Caco-2 (cell line): ENCODE results near the gene EEF1AKMT1. TPM values are rescaled to one million over a fixed set of nuclear protein-coding genes. Genes with fewer than 3 reads are reported as not detected.

ENCODE experiments used
- BruUV-seq: library from RNA; stranded (reverse); fragments of 400-500 nt; replicated peaks from 2 replicates; lab custom pipeline; 2021; lab: Mats Ljungman, UMichigan
- CTCF ChIA-PET: fragments of 300-600 bp; sonication (Branson Sonifier 250); formaldehyde crosslinking; loops from one replicate; lab custom pipeline; 2022; ENCODE audit warnings: antibody characterized with exemption; lab: Charles Lee
- POLR2A ChIA-PET: fragments of 300-600 bp; sonication (Branson Sonifier 250); formaldehyde crosslinking; loops from one replicate; lab custom pipeline; 2022; ENCODE audit warnings: antibody characterized with exemption; lab: Charles Lee
- DNase-seq, 2 experiments: peaks; one replicate each; pipeline versions ENCODE4 v3.0.0 to v3.0.0-alpha.2; 2020 to 2022
- H3K27me3 ChIP-seq: replicated peaks from 2 replicates; pipeline ENCODE4 v1.6.0; 2011; ENCODE audit warnings: low read length; ENCODE audit not compliant: control insufficient read depth, insufficient read depth
- H3K36me3 ChIP-seq: 2 replicates; pipeline ENCODE4 v1.5.1; 2011; ENCODE audit warnings: low read length; ENCODE audit not compliant: control insufficient read depth, insufficient read depth
- H3K4me1 ChIP-seq: fragments of 250-450 bp; sonication (Bioruptor Pico); 2 replicates; pipeline ENCODE4 v1.5.1; 2020; ENCODE audit warnings: mild to moderate bottlenecking
- H3K4me3 ChIP-seq: 2 replicates; pipeline ENCODE4 v1.5.1; 2011; ENCODE audit warnings: low read depth, mild to moderate bottlenecking, control low read depth, low read length
- H3K9me3 ChIP-seq: fragments of 250-450 bp; sonication (Bioruptor Pico); 2 replicates; pipeline ENCODE4 v1.5.1; 2020; ENCODE audit warnings: mild to moderate bottlenecking, moderate library complexity
- H3K27ac Mint-ChIP-seq: one replicate; pipeline ENCODE4 v1.8.0; 2022; ENCODE audit warnings: mixed read lengths; ENCODE audit not compliant: unreplicated experiment
- H3K27me3 Mint-ChIP-seq: one replicate; pipeline ENCODE4 v1.8.0; 2022; ENCODE audit warnings: mixed read lengths; ENCODE audit not compliant: insufficient read depth, unreplicated experiment
- H3K36me3 Mint-ChIP-seq: one replicate; pipeline ENCODE4 v1.8.0; 2022; ENCODE audit warnings: mild to moderate bottlenecking, mixed read lengths; ENCODE audit not compliant: insufficient read depth, unreplicated experiment
- H3K4me1 Mint-ChIP-seq: one replicate; pipeline ENCODE4 v1.8.0; 2022; ENCODE audit warnings: low read depth, mixed read lengths; ENCODE audit not compliant: unreplicated experiment
- H3K4me3 Mint-ChIP-seq: one replicate; pipeline ENCODE4 v1.8.0; 2022; ENCODE audit warnings: mild to moderate bottlenecking, moderate library complexity, mixed read lengths; ENCODE audit not compliant: unreplicated experiment
- H3K9me3 Mint-ChIP-seq: one replicate; pipeline ENCODE4 v1.8.0; 2022; ENCODE audit warnings: mixed read lengths; ENCODE audit not compliant: unreplicated experiment
- CTCF ChIP-seq, 2 experiments: fragments of 200-600 bp in 1 of 2; IDR thresholded peaks; 1 replicate in 1 of 2; 2 replicates in 1 of 2; pipeline versions ENCODE4 v1.5.1 to v1.8.0; 2011 to 2022; ENCODE audit warnings: antibody characterized with exemption in 1 of 2, control low read depth in 1 of 2, inconsistent platforms in 1 of 2, low read depth in 1 of 2, low read length in 1 of 2, mild to moderate bottlenecking in 1 of 2, moderate library complexity in 1 of 2; ENCODE audit not compliant: insufficient read depth in 1 of 2, severe bottlenecking in 1 of 2, unreplicated experiment in 1 of 2
- intact Hi-C: fragments of 100-400 bp; cut with micrococcal nuclease; formaldehyde crosslinking; loops from one replicate; pipeline ENCODE4 v1.10.0; 2022; ENCODE audit not compliant: unreplicated experiment
- total RNA-seq: library from RNA; stranded (reverse); gene quantifications from 2 replicates; pipeline ENCODE4 v1.2.3, GENCODE V29; 2022

The EEF1AKMT1 gene
- total RNA-seq, 1 experiment from 2014 or later, result 8.6 TPM

- intact Hi-C loops, result no loop called here
- no peaks in the 10 kb centered on the region for H3K9me3 ChIP-seq
- H3K4me3 ChIP-seq, result no peak overlapping the region
- ChIA-PET CTCF (no interaction called here), POLR2A (no interaction called here)
- Mint-ChIP-seq H3K36me3 (peaks cover 41% of the 10 kb centered on the region), H3K27ac (no peak overlapping the region), H3K27me3 (no peaks in the 10 kb centered on the region), H3K4me1 (no peaks in the 10 kb centered on the region), H3K4me3 (no peak overlapping the region), H3K9me3 (no peaks in the 10 kb centered on the region)
- no peaks in the 10 kb centered on the region for H3K27me3 ChIP-seq
- no peak for DNase-seq
- no peaks in the 10 kb centered on the region for H3K4me1 ChIP-seq
- no TSS peak for BruUV-seq
- H3K36me3 ChIP-seq, result no peaks in the 10 kb centered on the region
- TF ChIP-seq CTCF (IDR thresholded peaks at IDR 0.05; ENCODE audit: insufficient read depth in 1 of 2, low read depth in 1 of 2, low read length in 1 of 2, severe bottlenecking in 1 of 2, unreplicated experiment in 1 of 2), result no peak
Observed at GRCh38 chr13:20803180-20803965, 29.6 kb upstream of the EEF1AKMT1 start.

DNA sequence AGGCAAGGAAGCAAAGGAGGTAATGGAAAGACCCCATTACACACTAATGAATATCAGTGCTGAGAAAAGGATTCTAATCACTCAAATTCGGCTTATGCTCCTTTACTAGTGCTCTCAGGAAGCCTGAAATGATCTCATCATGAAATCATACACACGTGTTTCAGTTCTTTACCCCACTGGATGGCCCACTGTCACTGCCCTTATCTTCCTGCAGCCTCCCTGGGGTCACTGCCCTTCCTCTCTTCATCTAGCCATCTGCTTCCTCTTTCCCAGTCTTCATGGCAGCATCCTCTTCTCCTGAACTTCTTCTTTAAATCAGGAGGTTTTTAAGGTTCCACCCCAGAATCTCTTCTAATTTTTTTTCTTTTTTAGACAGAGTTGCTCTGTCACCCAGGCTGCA lies 27.9 kb upstream of the EEF1AKMT1 start:
- Histone ChIP-seq H3K4me3 (no peak overlapping the region), H3K27me3 (no peaks in the 10 kb centered on the region), H3K9me3 (no peaks in the 10 kb centered on the region), H3K4me1 (no peaks in the 10 kb centered on the region), H3K36me3 (no peaks in the 10 kb centered on the region)
- no peak overlapping the region for H3K4me3 Mint-ChIP-seq
- H3K9me3 Mint-ChIP-seq, result no peaks in the 10 kb centered on the region
- no peak overlapping the region for H3K27ac Mint-ChIP-seq
- DNase-seq, result no peak
- H3K36me3 Mint-ChIP-seq, result peaks cover 51% of the 10 kb centered on the region
- H3K4me1 Mint-ChIP-seq, result no peaks in the 10 kb centered on the region
- H3K27me3 Mint-ChIP-seq, result no peaks in the 10 kb centered on the region
- ChIA-PET CTCF (no interaction called here), POLR2A (no interaction called here)
- no peak for TF ChIP-seq CTCF (IDR thresholded peaks at IDR 0.05; ENCODE audit: insufficient read depth in 1 of 2, low read depth in 1 of 2, low read length in 1 of 2, severe bottlenecking in 1 of 2, unreplicated experiment in 1 of 2)
- no TSS peak for BruUV-seq
- intact Hi-C loops, result no loop called here

DNA sequence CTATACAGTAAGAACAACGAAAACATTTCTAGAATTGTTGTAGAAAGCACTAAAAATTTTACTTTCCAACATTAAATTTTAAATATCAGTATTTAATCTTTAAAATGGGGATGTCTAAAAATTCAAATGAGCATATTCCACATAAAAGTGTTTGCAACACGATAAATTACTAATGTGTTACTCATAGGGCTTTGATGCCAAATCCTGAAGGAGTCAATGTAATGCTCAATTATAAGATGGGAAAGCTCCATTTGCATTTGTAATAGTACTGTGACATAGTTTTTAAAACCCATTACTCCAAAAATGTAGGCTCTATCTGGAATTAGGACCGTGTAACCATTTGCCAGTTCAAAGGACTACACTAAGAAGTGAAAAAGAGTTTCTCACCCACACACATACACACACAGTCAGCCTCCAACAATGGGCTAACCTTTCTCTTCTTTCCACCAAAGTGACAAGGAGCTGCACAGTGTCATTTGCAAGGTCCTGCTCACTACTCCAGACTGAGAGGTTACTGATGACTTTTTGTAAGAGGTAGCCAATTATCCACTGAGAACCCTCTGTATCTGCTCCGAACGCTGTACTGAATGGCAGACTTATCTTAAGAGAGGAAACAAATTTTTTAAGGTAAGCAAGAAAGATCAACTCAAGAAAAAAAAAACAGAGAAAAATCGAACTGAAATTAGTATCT lies 26.1 kb upstream of the EEF1AKMT1 start:
- ChIA-PET CTCF (interaction anchor here (0.6 kb wide), 2 partner anchors 33 to 307 kb away, joined by 3 to 7 read pairs; no protein-coding TSS in a partner anchor), POLR2A (no interaction called here)
- Mint-ChIP-seq H3K4me1 (no peaks in the 10 kb centered on the region), H3K27ac (no peak overlapping the region), H3K9me3 (no peaks in the 10 kb centered on the region), H3K36me3 (peaks cover 51% of the 10 kb centered on the region), H3K27me3 (no peaks in the 10 kb centered on the region), H3K4me3 (no peak overlapping the region)
- Histone ChIP-seq H3K27me3 (no peaks in the 10 kb centered on the region), H3K4me1 (no peaks in the 10 kb centered on the region), H3K9me3 (no peaks in the 10 kb centered on the region), H3K36me3 (no peaks in the 10 kb centered on the region), H3K4me3 (no peak overlapping the region)
- no peak for TF ChIP-seq CTCF (IDR thresholded peaks at IDR 0.05; ENCODE audit: insufficient read depth in 1 of 2, low read depth in 1 of 2, low read length in 1 of 2, severe bottlenecking in 1 of 2, unreplicated experiment in 1 of 2)
- no peak for DNase-seq
- intact Hi-C loops, result no loop called here
- BruUV-seq, result no TSS peak
